OCI-LY3 (cell line): ENCODE results near the gene ACP7.

ENCODE experiments used
- H2AFZ ChIP-seq: fragments of 200-600, 300-600 bp; shearing (Covaris generic); 2 replicates; pipeline ENCODE4 v1.6.0; 2014; ENCODE audit warnings: antibody characterized with exemption, low read depth, low read length
- H3K27ac ChIP-seq: fragments of 200-600, 300-600 bp; sonication (generic); 2 replicates; pipeline ENCODE4 v1.5.1; 2014; ENCODE audit warnings: mild to moderate bottlenecking, low read length, moderate library complexity, mixed read lengths
- H3K27me3 ChIP-seq: fragments of 200-600, 300-600 bp; sonication (generic); 2 replicates; pipeline ENCODE4 v1.6.1; 2014; ENCODE audit warnings: low read depth, low read length, mixed read lengths
- H3K36me3 ChIP-seq: fragments of 200-600, 300-600 bp; sonication (generic); replicated peaks from 2 replicates; pipeline ENCODE3; 2014; ENCODE audit warnings: low read depth, low read length, mixed read lengths
- H3K4me1 ChIP-seq: fragments of 300-600, 200-600 bp; sonication (generic); 2 replicates; pipeline ENCODE4 v1.6.1; 2014; ENCODE audit warnings: low read length, mixed read lengths
- H3K4me2 ChIP-seq: fragments of 200-600, 300-600 bp; sonication (generic); 2 replicates; pipeline ENCODE4 v1.6.1; 2014; ENCODE audit warnings: low read length, mixed read lengths
- H3K4me3 ChIP-seq: fragments of 300-600, 200-600 bp; sonication (generic); 2 replicates; pipeline ENCODE4 v1.5.1; 2014; ENCODE audit warnings: antibody characterized with exemption, mild to moderate bottlenecking, low read length, moderate library complexity
- H3K79me2 ChIP-seq: fragments of 300-600, 200-600 bp; shearing (Covaris generic); 2 replicates; pipeline ENCODE4 v1.6.1; 2014; ENCODE audit warnings: mild to moderate bottlenecking, low read length, mixed read lengths
- H3K9ac ChIP-seq: fragments of 300-600, 200-600 bp; shearing (Covaris generic); 2 replicates; pipeline ENCODE4 v1.6.0; 2014; ENCODE audit warnings: mild to moderate bottlenecking, low read length, moderate library complexity
- H3K9me3 ChIP-seq: fragments of 200-600, 300-600 bp; shearing (Covaris generic); 2 replicates; pipeline ENCODE4 v1.6.1; 2014; ENCODE audit warnings: low read length, mixed read lengths; ENCODE audit not compliant: insufficient read depth
- H4K20me1 ChIP-seq: fragments of 200-600, 300-600 bp; sonication (generic); 2 replicates; pipeline ENCODE4 v1.6.1; 2016; ENCODE audit warnings: low read length, mixed read lengths; ENCODE audit not compliant: insufficient read depth
- EZH2phosphoT487 ChIP-seq: fragments of 200-600 bp; shearing (Covaris generic); IDR thresholded peaks from 2 replicates; pipeline ENCODE4 v1.6.1; 2018; ENCODE audit warnings: antibody characterized with exemption, mixed run types, low read depth
- TF ChIP-seq, protein P1 (sequence below): fragments of 200-600, 300-600 bp; sonication (generic); IDR thresholded peaks from 2 replicates; pipeline ENCODE4 v1.5.1; 2014; ENCODE audit warnings: antibody characterized with exemption, low read length, low read depth

Gene ACP7

DNA sequence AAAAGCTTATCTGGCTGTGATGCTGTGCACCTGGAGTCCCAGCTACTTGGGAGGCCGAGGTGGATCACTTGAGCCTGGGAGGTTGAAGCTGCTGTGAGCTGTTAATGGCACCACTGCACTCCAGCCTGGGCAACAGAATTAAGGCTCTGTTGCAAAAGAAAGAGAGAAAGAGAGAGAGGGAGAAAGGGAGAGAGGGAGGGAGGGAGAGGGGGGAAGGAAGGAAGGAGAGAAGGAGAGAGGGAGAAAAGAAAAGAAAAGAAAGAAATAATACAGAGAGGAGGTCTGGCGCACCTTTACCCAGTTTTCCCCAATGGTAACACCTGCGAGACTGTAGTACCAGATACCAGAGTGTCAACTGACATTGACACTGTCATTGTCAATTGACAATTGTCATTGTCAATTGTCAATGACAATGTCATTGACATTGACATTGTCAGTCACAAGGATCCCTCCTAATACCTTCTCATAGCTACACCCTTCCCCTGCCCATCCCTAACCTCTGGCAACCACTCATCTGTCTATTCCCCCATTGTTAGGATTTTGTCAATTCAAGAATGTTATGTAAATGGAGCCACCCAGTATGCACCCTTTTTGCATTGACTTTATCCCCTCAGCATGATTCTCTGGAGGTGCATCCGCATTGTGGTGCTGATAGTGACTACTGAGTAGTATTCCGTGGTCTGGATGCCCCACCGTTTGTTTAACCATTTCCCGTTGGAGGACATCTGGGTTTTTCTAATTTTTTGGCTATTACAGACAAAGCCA, 62.7 kb downstream of the ACP7 start:
- peaks cover 35% of the 10 kb centered on the region for H4K20me1 ChIP-seq
- H3K4me3 ChIP-seq: no peak overlapping the region
- H2AFZ ChIP-seq: no peak overlapping the region
- H3K4me1 ChIP-seq: peaks cover 10% of the 10 kb centered on the region
- TF ChIP-seq, protein P1, sequence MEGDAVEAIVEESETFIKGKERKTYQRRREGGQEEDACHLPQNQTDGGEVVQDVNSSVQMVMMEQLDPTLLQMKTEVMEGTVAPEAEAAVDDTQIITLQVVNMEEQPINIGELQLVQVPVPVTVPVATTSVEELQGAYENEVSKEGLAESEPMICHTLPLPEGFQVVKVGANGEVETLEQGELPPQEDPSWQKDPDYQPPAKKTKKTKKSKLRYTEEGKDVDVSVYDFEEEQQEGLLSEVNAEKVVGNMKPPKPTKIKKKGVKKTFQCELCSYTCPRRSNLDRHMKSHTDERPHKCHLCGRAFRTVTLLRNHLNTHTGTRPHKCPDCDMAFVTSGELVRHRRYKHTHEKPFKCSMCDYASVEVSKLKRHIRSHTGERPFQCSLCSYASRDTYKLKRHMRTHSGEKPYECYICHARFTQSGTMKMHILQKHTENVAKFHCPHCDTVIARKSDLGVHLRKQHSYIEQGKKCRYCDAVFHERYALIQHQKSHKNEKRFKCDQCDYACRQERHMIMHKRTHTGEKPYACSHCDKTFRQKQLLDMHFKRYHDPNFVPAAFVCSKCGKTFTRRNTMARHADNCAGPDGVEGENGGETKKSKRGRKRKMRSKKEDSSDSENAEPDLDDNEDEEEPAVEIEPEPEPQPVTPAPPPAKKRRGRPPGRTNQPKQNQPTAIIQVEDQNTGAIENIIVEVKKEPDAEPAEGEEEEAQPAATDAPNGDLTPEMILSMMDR: no peak
- TF ChIP-seq EZH2phosphoT487: no peak
- H3K9me3 ChIP-seq: no peaks in the 10 kb centered on the region
- H3K79me2 ChIP-seq: peaks cover 18% of the 10 kb centered on the region
- H3K36me3 ChIP-seq: peaks cover 6% of the 10 kb centered on the region
- H3K9ac ChIP-seq: no peak overlapping the region
- H3K4me2 ChIP-seq: no peak overlapping the region
- no peak overlapping the region for H3K27ac ChIP-seq
- no peaks in the 10 kb centered on the region for H3K27me3 ChIP-seq

DNA sequence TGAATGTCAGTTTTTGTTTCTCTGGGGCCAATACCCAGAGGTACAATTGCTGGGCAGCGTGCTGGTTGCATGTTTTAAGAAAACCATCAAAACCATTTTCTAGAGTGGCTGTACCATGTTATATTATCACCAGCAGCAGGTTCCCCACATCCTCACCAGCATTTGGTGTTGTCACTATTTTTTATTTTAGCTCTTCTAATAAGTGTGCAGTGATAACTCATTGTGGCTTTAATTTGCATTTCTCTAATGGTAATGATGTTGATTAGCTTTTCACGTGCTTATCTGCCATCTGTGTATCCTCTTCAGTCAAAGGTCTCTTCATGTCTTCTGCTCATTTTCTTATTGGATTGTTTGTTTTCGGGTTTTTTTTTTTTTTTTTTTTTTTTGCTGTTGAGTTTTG, 63.3 kb downstream of the ACP7 start:
- Histone ChIP-seq H3K36me3 (peaks cover 6% of the 10 kb centered on the region), H3K4me3 (no peak overlapping the region), H3K79me2 (peaks cover 13% of the 10 kb centered on the region), H3K4me2 (no peak overlapping the region), H3K27ac (no peak overlapping the region), H4K20me1 (peaks cover 31% of the 10 kb centered on the region), H3K9me3 (no peaks in the 10 kb centered on the region), H3K9ac (no peak overlapping the region), H3K27me3 (no peaks in the 10 kb centered on the region), H3K4me1 (peaks cover 10% of the 10 kb centered on the region), H2AFZ (no peak overlapping the region)
- TF ChIP-seq, protein P1: no peak
- no peak for TF ChIP-seq EZH2phosphoT487

DNA sequence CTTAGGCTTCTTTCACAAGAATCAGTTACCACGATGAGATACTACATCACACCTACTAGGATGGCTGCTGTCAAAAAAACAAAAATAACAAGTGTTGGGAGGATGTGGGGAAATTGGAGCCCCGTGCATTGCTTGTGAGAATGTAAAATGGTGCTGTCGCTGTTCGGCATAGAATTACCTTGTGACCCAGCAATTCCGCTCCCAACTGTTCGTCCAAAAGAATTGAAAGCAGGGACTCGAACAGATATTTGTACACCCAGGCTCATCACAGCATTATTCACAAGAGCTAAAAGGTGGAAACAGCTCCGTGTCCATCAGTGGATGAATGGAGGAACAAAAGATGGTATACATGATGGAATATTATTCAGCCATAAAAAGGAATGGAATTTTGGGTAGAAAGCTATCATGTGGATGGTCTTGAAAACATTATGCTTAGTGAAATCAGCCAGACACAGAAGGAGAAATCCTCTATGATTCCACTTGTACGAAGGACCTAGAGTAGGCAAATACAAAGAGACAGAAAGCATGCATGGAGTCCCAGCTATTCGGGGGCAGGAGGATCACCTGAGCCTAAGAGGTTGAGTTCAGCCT, 64.9 kb downstream of the ACP7 start:
- Histone ChIP-seq H3K79me2 (peaks cover 13% of the 10 kb centered on the region), H3K9me3 (no peaks in the 10 kb centered on the region)

GRCh38 chr19:39150235-39150634, 66.1 kb downstream of the ACP7 start:
- Histone ChIP-seq H2AFZ (no peak overlapping the region), H3K9me3 (no peaks in the 10 kb centered on the region), H3K4me3 (no peak overlapping the region), H3K27me3 (no peaks in the 10 kb centered on the region), H3K4me1 (no peaks in the 10 kb centered on the region), H3K9ac (no peak overlapping the region), H3K79me2 (peaks cover 10% of the 10 kb centered on the region), H3K27ac (no peak overlapping the region), H3K36me3 (peaks cover 6% of the 10 kb centered on the region), H4K20me1 (peaks cover 28% of the 10 kb centered on the region), H3K4me2 (no peak overlapping the region)
- TF ChIP-seq EZH2phosphoT487: no peak
- TF ChIP-seq, protein P1: no peak

More for the DNA sequence above, 64.9 kb downstream of the ACP7 start:
- H4K20me1 ChIP-seq: peaks cover 28% of the 10 kb centered on the region
- no peak overlapping the region for H2AFZ ChIP-seq
- H3K36me3 ChIP-seq: peaks cover 6% of the 10 kb centered on the region
- no peak overlapping the region for H3K4me2 ChIP-seq
- H3K9ac ChIP-seq: no peak overlapping the region
- no peak overlapping the region for H3K4me3 ChIP-seq
- H3K27me3 ChIP-seq: no peaks in the 10 kb centered on the region
- H3K4me1 ChIP-seq: peaks cover 10% of the 10 kb centered on the region
- H3K27ac ChIP-seq: no peak overlapping the region
- no peak for TF ChIP-seq EZH2phosphoT487
- TF ChIP-seq, protein P1: no peak
